ENCODE measurements around the gene SORBS1.

DNA sequence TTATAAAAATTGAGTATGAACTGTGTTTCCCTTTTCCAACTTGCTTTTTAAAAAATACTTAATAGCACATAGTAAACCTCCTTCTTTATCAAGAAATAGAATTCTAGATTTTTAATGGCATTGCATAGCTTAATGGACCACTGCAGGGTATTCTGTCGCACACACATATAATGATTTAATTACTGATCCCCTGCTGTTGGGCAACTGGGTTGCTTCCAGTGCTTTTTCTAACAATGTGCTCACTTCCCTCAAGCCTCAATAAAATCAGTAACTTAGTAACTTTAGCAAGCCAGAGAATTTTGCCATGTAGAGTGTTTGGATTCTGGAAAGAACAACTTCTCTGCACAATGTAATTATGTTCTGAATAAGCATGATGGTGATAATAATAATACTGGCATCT, 221.3 kb downstream of the SORBS1 start:
- TF ChIP-seq, protein P1, sequence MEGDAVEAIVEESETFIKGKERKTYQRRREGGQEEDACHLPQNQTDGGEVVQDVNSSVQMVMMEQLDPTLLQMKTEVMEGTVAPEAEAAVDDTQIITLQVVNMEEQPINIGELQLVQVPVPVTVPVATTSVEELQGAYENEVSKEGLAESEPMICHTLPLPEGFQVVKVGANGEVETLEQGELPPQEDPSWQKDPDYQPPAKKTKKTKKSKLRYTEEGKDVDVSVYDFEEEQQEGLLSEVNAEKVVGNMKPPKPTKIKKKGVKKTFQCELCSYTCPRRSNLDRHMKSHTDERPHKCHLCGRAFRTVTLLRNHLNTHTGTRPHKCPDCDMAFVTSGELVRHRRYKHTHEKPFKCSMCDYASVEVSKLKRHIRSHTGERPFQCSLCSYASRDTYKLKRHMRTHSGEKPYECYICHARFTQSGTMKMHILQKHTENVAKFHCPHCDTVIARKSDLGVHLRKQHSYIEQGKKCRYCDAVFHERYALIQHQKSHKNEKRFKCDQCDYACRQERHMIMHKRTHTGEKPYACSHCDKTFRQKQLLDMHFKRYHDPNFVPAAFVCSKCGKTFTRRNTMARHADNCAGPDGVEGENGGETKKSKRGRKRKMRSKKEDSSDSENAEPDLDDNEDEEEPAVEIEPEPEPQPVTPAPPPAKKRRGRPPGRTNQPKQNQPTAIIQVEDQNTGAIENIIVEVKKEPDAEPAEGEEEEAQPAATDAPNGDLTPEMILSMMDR (IDR thresholded peaks at IDR 0.05; ENCODE audit: low read length): no peak
- no peak for TF ChIP-seq EZH2 (optimal IDR thresholded peaks at IDR 0.05; ENCODE audit: low read depth, low read length)
- TF ChIP-seq EZH2phosphoT487 (IDR thresholded peaks at IDR 0.05; ENCODE audit: low read length): no peak
